Liver (tissue), 3 donors: ENCODE results near the gene SOST.

Experiments
- ATF3 ChIP-seq: IDR thresholded peaks from 2 replicates; pipeline ENCODE4 v1.6.1; 2016; ENCODE audit warnings: antibody characterized with exemption
- CTCF ChIP-seq: fragments of 150-350 bp; IDR thresholded peaks from 2 replicates; pipeline ENCODE4 v1.5.1; 2017; ENCODE audit warnings: improper control_type of control experiment, low read depth, low read length; ENCODE audit not compliant: missing input control
- EGR1 ChIP-seq, 2 donors: IDR thresholded peaks; 2 replicates each; pipeline ENCODE4 v1.6.1; 2016 to 2018; ENCODE audit warnings: antibody characterized with exemption in 2 of 2, low read depth in 2 of 2
- FOXA1 ChIP-seq: IDR thresholded peaks from 2 replicates; pipeline ENCODE4 v1.6.1; 2016; ENCODE audit warnings: antibody characterized with exemption
- FOXA2 ChIP-seq: IDR thresholded peaks from 2 replicates; pipeline ENCODE4 v1.6.1; 2016; ENCODE audit warnings: antibody characterized with exemption
- GABPA ChIP-seq, 2 donors: IDR thresholded peaks in 1 of 2; conservative IDR thresholded peaks in 1 of 2; 2 replicates each; pipeline ENCODE4 v1.6.1; 2016; ENCODE audit warnings: antibody characterized with exemption in 2 of 2, mild to moderate bottlenecking in 1 of 2, moderate library complexity in 1 of 2
- HNF4A ChIP-seq, 2 donors: conservative IDR thresholded peaks; 2 replicates each; pipeline ENCODE4 v1.6.1; 2016; ENCODE audit warnings: antibody characterized with exemption in 2 of 2, mild to moderate bottlenecking in 2 of 2
- MAX ChIP-seq: IDR thresholded peaks from 2 replicates; pipeline ENCODE4 v1.6.1; 2016; ENCODE audit warnings: antibody characterized with exemption
- RAD21 ChIP-seq, 2 donors: IDR thresholded peaks; 2 replicates each; pipeline ENCODE4 v1.6.1; 2016; ENCODE audit warnings: antibody characterized with exemption in 2 of 2, mild to moderate bottlenecking in 2 of 2
- REST ChIP-seq: IDR thresholded peaks from 2 replicates; pipeline ENCODE4 v1.6.1; 2016; ENCODE audit warnings: antibody characterized with exemption, mild to moderate bottlenecking
- RXRA ChIP-seq, 2 donors: IDR thresholded peaks; 2 replicates each; pipeline ENCODE4 v1.6.1; 2017 to 2018; ENCODE audit warnings: antibody characterized with exemption in 2 of 2, mild to moderate bottlenecking in 1 of 2
- SP1 ChIP-seq: IDR thresholded peaks from 2 replicates; pipeline ENCODE4 v1.6.1; 2018; ENCODE audit warnings: antibody characterized with exemption, mild to moderate bottlenecking
- TAF1 ChIP-seq: conservative IDR thresholded peaks from 2 replicates; pipeline ENCODE4 v1.6.1; 2016; ENCODE audit warnings: antibody characterized with exemption, mild to moderate bottlenecking
- YY1 ChIP-seq: IDR thresholded peaks from 2 replicates; pipeline ENCODE4 v1.6.1; 2016; ENCODE audit warnings: antibody characterized with exemption, mild to moderate bottlenecking
- donor health status: healthy.
- donor health status: healthy.

GRCh38 chr17:43769859-43770258, 11.3 kb upstream of the SOST start:
- TF ChIP-seq TAF1 (no peak), REST (no peak), YY1 (no peak), CTCF (no peak), SP1 (no peak), EGR1 (IDR thresholded peaks at IDR 0.05; ENCODE audit: low read depth in 2 of 2) (no peak), HNF4A (conservative IDR thresholded peaks at IDR 0.05) (no peak), RAD21 (IDR thresholded peaks at IDR 0.05) (no peak), GABPA (IDR thresholded peaks at IDR 0.05 in 1 of 2, conservative IDR thresholded peaks at IDR 0.05 in 1 of 2) (no peak), MAX (no peak), FOXA2 (no peak), ATF3 (no peak), RXRA (IDR thresholded peaks at IDR 0.05) (no peak), FOXA1 (no peak)
